Endothelial cell of umbilical vein (primary cell): ENCODE results near the gene DLL4. TPM values are rescaled to one million over a fixed set of nuclear protein-coding genes. Genes with fewer than 3 reads are reported as not detected.

Experiments used
- BruUV-seq: library from RNA; stranded (reverse); fragments of 400-500 nt; replicated peaks from 2 replicates; lab custom pipeline; 2021; lab: Mats Ljungman, UMichigan
- CTCF ChIA-PET: fragments of 300-600, 350-600 bp; sonication (Branson Sonifier 250); formaldehyde crosslinking; loops from one replicate; lab custom pipeline; 2021; ENCODE audit warnings: antibody characterized with exemption, inconsistent platforms; lab: Charles Lee
- POLR2A ChIA-PET: fragments of 300-600, 350-600 bp; sonication (Branson Sonifier 250); formaldehyde crosslinking; loops from one replicate; lab custom pipeline; 2021; ENCODE audit warnings: antibody characterized with exemption, inconsistent platforms; lab: Charles Lee
- DNase-seq: peaks from one replicate; pipeline ENCODE4 v3.0.0-alpha.2; 2011; ENCODE audit warnings: low read depth, low spot score
- FAIRE-seq: peaks from 2 replicates; lab custom pipeline; 2011; peaks lifted over from hg19 to GRCh38; lab: Jason Lieb, UNC
- H2AFZ ChIP-seq: 2 replicates; pipeline ENCODE4 v1.6.0; 2012; ENCODE audit warnings: low read depth, low read length, control low read depth, inconsistent platforms
- H3K27ac ChIP-seq: 2 replicates; pipeline ENCODE4 v1.5.1; 2011; ENCODE audit warnings: low read depth, mild to moderate bottlenecking, control low read depth, low read length, moderate library complexity; ENCODE audit not compliant: insufficient read depth
- H3K27me3 ChIP-seq, 2 experiments: 2 replicates each; pipeline versions ENCODE4 v1.6.0 to v1.6.1; 2011; ENCODE audit warnings: low read length in 2 of 2, mixed read lengths in 1 of 2; ENCODE audit not compliant: control insufficient read depth in 2 of 2, insufficient read depth in 2 of 2
- H3K36me3 ChIP-seq, 2 experiments: 2 replicates in 1 of 2; 3 replicates in 1 of 2; pipeline ENCODE4 v1.5.1; 2011; ENCODE audit warnings: low read length in 2 of 2, mild to moderate bottlenecking in 1 of 2, moderate library complexity in 1 of 2; ENCODE audit not compliant: control insufficient read depth in 2 of 2, insufficient read depth in 2 of 2; ENCODE audit errors: extremely low read depth in 1 of 2
- H3K4me1 ChIP-seq: 3 replicates; pipeline ENCODE4 v1.5.1; 2011; ENCODE audit warnings: mild to moderate bottlenecking, low read length; ENCODE audit not compliant: control insufficient read depth, insufficient read depth; ENCODE audit errors: extremely low read depth
- H3K4me2 ChIP-seq: 2 replicates; pipeline ENCODE4 v1.6.1; 2011; ENCODE audit warnings: low read length, control low read depth, mixed read lengths; ENCODE audit not compliant: insufficient read depth
- H3K4me3 ChIP-seq, 3 experiments: fragments of 200-600 bp in 1 of 3; sonication (generic), shearing (Covaris generic) in 1 of 3; replicated peaks in 1 of 3; 2 replicates each; pipeline ENCODE4 v1.5.1; 2011 to 2016; ENCODE audit warnings: control low read depth in 3 of 3, low read length in 3 of 3, mild to moderate bottlenecking in 2 of 3, inconsistent platforms in 1 of 3, low read depth in 1 of 3, moderate library complexity in 1 of 3; ENCODE audit not compliant: insufficient read depth in 1 of 3
- H3K79me2 ChIP-seq: 2 replicates; pipeline ENCODE4 v1.6.0; 2012; ENCODE audit warnings: low read length, inconsistent platforms; ENCODE audit not compliant: control insufficient read depth, insufficient read depth
- H3K9ac ChIP-seq: replicated peaks from 2 replicates; pipeline ENCODE3; 2011; ENCODE audit warnings: low read length, control low read depth; ENCODE audit not compliant: insufficient read depth; ENCODE audit errors: extremely low read depth
- H3K9me1 ChIP-seq: replicated peaks from 3 replicates; pipeline ENCODE4 v1.6.0; 2011; ENCODE audit warnings: mild to moderate bottlenecking, low read length; ENCODE audit not compliant: control insufficient read depth, insufficient read depth; ENCODE audit errors: extremely low read depth
- H3K9me3 ChIP-seq: replicated peaks from 2 replicates; pipeline ENCODE4 v1.5.1; 2012; ENCODE audit warnings: low read length, inconsistent platforms; ENCODE audit not compliant: control insufficient read depth, insufficient read depth
- H4K20me1 ChIP-seq: replicated peaks from 2 replicates; pipeline ENCODE3; 2011; ENCODE audit warnings: mild to moderate bottlenecking, low read length; ENCODE audit not compliant: control insufficient read depth, insufficient read depth; ENCODE audit errors: extremely low read depth
- EZH2 ChIP-seq: IDR thresholded peaks from 2 replicates; pipeline ENCODE4 v1.6.1; 2012; ENCODE audit warnings: borderline replicate concordance, low read depth, mild to moderate bottlenecking, moderate library complexity, low read length, inconsistent platforms; ENCODE audit not compliant: severe bottlenecking
- FOS ChIP-seq: IDR thresholded peaks from 2 replicates; pipeline ENCODE4 v1.6.1; 2011; ENCODE audit warnings: mild to moderate bottlenecking, low read length, moderate library complexity, borderline replicate concordance; ENCODE audit not compliant: insufficient read depth
- GATA2 ChIP-seq: IDR thresholded peaks from 2 replicates; pipeline ENCODE4 v1.7.0; 2011; ENCODE audit warnings: low read depth, mild to moderate bottlenecking, moderate library complexity, mixed read lengths, low read length; ENCODE audit not compliant: insufficient read length, insufficient read depth
- JUN ChIP-seq: IDR thresholded peaks from 2 replicates; pipeline ENCODE4 v1.6.1; 2011; ENCODE audit warnings: borderline replicate concordance, low read depth; ENCODE audit not compliant: insufficient read length, insufficient read depth
- MYC ChIP-seq: IDR thresholded peaks from one replicate; pipeline ENCODE4 v1.6.1; 2011; ENCODE audit warnings: mild to moderate bottlenecking, low read depth, low read length
- POLR2A ChIP-seq: IDR thresholded peaks from 2 replicates; pipeline ENCODE4 v1.6.1; 2012; ENCODE audit warnings: low read depth, mild to moderate bottlenecking, control low read depth, low read length
- POLR2AphosphoS5 ChIP-seq: IDR thresholded peaks from 2 replicates; pipeline ENCODE4 v1.6.1; 2012; ENCODE audit warnings: low read depth, mild to moderate bottlenecking, control low read depth, low read length, moderate library complexity; ENCODE audit not compliant: insufficient read depth
- dilution Hi-C: fragments of 300-500 bp; cut with MboI; formaldehyde crosslinking; loops from one replicate; pipeline ENCODE4 v1.15.0; 2019; ENCODE audit warnings: low sequenced_read_pairs; ENCODE audit not compliant: extremely low pct_ligation_motif_present
- intact Hi-C: fragments of 100-400 bp; cut with micrococcal nuclease; formaldehyde crosslinking; loops from one replicate; pipeline ENCODE4 v1.10.0; 2022
- polyA plus RNA-seq, 4 experiments: library from polyadenylated mRNA; depleted of rRNA in 3 of 4; stranded (reverse) in 3 of 4; unstranded in 1 of 4; fragments of >200 nt; gene quantifications; 2 replicates each; pipeline versions ENCODE4 v1.2.1 to v1.2.3, GENCODE V29; 2011 to 2012; ENCODE audit warnings: missing spikeins in 1 of 4
- total RNA-seq: library from RNA; stranded (reverse); gene quantifications from 2 replicates; pipeline ENCODE4 v1.2.3, GENCODE V29; 2021
- TF ChIP-seq, protein P1 (sequence below), 2 donors: IDR thresholded peaks; 1 replicate in 1 of 2; 2 replicates in 1 of 2; pipeline ENCODE4 v1.5.1; 2011; ENCODE audit warnings: low read length in 2 of 2, mild to moderate bottlenecking in 2 of 2, moderate library complexity in 2 of 2, control low read depth in 1 of 2, inconsistent platforms in 1 of 2, low read depth in 1 of 2; ENCODE audit not compliant: insufficient read depth in 1 of 2; ENCODE audit errors: extremely low read depth in 1 of 2
- TF ChIP-seq, protein P2 (sequence below): IDR thresholded peaks from 2 replicates; pipeline ENCODE4 v1.6.1; 2011; ENCODE audit not compliant: insufficient read depth, insufficient read length

Gene DLL4
- total and polyA plus RNA-seq, 2 donors (not counting 3 experiments of a cell fraction or from before 2014, with no cell fraction given): 55.2 to 57.8 TPM

- Histone ChIP-seq H3K27ac (no peak overlapping the region), H3K4me2 (no peak overlapping the region), H3K4me3 (no peak overlapping the region), H3K36me3 (peaks cover 0 to 52% of the 10 kb centered on the region in 2 experiments), H3K4me1 (peaks cover 23% of the 10 kb centered on the region), H3K9me3 (no peaks in the 10 kb centered on the region), H3K79me2 (no peaks in the 10 kb centered on the region), H3K9me1 (no peaks in the 10 kb centered on the region), H2AFZ (no peak overlapping the region), H3K27me3 (no peaks in the 10 kb centered on the region), H4K20me1 (no peaks in the 10 kb centered on the region), H3K9ac (no peak overlapping the region)
- DNase-seq (no peak), FAIRE-seq (no peak)
- ChIA-PET CTCF (interaction anchor here (0.5 to 1.5 kb wide), 2 partner anchors 21 to 252 kb away, joined by 3 to 4 read pairs; no protein-coding TSS in a partner anchor), POLR2A (no interaction called here)
- no peak for TF ChIP-seq FOS
- TF ChIP-seq GATA2: no peak
- no peak for TF ChIP-seq POLR2A
- TF ChIP-seq, protein P1, sequence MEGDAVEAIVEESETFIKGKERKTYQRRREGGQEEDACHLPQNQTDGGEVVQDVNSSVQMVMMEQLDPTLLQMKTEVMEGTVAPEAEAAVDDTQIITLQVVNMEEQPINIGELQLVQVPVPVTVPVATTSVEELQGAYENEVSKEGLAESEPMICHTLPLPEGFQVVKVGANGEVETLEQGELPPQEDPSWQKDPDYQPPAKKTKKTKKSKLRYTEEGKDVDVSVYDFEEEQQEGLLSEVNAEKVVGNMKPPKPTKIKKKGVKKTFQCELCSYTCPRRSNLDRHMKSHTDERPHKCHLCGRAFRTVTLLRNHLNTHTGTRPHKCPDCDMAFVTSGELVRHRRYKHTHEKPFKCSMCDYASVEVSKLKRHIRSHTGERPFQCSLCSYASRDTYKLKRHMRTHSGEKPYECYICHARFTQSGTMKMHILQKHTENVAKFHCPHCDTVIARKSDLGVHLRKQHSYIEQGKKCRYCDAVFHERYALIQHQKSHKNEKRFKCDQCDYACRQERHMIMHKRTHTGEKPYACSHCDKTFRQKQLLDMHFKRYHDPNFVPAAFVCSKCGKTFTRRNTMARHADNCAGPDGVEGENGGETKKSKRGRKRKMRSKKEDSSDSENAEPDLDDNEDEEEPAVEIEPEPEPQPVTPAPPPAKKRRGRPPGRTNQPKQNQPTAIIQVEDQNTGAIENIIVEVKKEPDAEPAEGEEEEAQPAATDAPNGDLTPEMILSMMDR (IDR thresholded peaks at IDR 0.05; ENCODE audit: extremely low read depth in 1 of 2, insufficient read depth in 1 of 2, low read depth in 1 of 2, low read length in 2 of 2): no peak
- TF ChIP-seq POLR2AphosphoS5: no peak
- TF ChIP-seq MYC: no peak
- TF ChIP-seq EZH2: no peak
- TF ChIP-seq, protein P2, sequence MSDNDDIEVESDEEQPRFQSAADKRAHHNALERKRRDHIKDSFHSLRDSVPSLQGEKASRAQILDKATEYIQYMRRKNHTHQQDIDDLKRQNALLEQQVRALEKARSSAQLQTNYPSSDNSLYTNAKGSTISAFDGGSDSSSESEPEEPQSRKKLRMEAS: no peak
- TF ChIP-seq JUN: no peak
- BruUV-seq: no TSS peak
- intact Hi-C loops: no loop called here
- dilution Hi-C loops: no loop called here
These were observed 7.1 kb downstream of the DLL4 start for GRCh38 chr15:40936234-40936708.
